Measurements from ENCODE around the gene CCDC78.

Gene CCDC78

DNA sequence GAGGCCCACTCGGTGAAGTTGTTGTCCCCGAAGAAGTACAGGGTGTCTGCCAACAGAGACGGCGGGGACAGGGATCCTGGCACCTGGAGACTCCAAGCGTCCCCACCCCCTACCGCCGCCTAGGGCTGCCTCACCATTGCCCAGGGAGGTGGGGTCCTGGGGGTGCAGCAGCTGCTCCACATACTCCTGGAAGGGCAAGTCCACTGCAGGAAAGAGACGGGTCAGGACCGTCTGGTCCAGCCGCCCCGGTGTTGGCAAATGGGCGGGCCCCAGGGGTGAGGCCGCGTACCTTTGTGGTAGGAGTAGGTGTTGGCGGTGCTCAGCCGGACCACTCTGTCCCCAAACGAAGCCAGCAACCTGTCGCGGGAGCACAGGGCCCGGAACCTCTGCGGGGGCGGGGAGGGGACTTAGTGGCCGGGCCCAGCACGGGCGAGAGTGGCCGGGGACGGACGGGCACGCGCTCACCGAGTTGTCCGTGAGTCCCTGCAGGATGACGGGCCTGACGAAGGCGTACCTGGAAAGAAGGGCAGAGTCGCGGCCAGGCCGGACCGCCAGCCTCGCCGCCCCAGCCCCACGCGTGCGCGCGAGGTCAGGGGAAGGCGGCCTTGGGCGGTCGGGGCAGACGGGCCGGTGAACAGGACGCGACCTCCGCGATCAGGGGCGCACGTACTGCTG lies 42.7 kb downstream of the CCDC78 start:
- H3K9me2 ChIP-seq (replicated peaks; ENCODE audit: low read depth, low read length), result no peaks in the 10 kb centered on the region
- H3K9ac ChIP-seq (ENCODE audit: low read depth, low read length, poor library complexity, severe bottlenecking), result no peak overlapping the region
- peaks cover 16% of the 10 kb centered on the region; the same call in 1 of the 2 replicates for H3K79me2 ChIP-seq (ENCODE audit: insufficient read depth, low read length)
- H3K27me3 ChIP-seq (ENCODE audit: insufficient read depth, low read length, poor library complexity, severe bottlenecking), result no peaks in the 10 kb centered on the region
- H3K4me2 ChIP-seq (ENCODE audit: low read depth, low read length, poor library complexity, severe bottlenecking), result no peak overlapping the region
- peaks cover 4% of the 10 kb centered on the region for H3K4me1 ChIP-seq (ENCODE audit: insufficient read depth, low read length, poor library complexity, severe bottlenecking)
- H3K4me3 ChIP-seq (ENCODE audit: low read length, poor library complexity, severe bottlenecking), result no peak overlapping the region
- no peak overlapping the region for H2AFZ ChIP-seq (ENCODE audit: low read length)
- no peaks in the 10 kb centered on the region for H3K36me3 ChIP-seq (ENCODE audit: insufficient read depth, low read length)
- no peaks in the 10 kb centered on the region for H3K9me3 ChIP-seq (ENCODE audit: insufficient read depth, low read depth, low read length)
- no peaks in the 10 kb centered on the region for H3F3A ChIP-seq (ENCODE audit: low read depth)
- peaks cover 2% of the 10 kb centered on the region for H4K20me1 ChIP-seq (ENCODE audit: insufficient read depth, low read length, poor library complexity, severe bottlenecking)
- TF ChIP-seq EZH2phosphoT487 (IDR thresholded peaks at IDR 0.05; ENCODE audit: borderline replicate concordance), result no peak
- no peak for TF ChIP-seq CTCF (conservative IDR thresholded peaks at IDR 0.05; ENCODE audit: low read length)

DNA sequence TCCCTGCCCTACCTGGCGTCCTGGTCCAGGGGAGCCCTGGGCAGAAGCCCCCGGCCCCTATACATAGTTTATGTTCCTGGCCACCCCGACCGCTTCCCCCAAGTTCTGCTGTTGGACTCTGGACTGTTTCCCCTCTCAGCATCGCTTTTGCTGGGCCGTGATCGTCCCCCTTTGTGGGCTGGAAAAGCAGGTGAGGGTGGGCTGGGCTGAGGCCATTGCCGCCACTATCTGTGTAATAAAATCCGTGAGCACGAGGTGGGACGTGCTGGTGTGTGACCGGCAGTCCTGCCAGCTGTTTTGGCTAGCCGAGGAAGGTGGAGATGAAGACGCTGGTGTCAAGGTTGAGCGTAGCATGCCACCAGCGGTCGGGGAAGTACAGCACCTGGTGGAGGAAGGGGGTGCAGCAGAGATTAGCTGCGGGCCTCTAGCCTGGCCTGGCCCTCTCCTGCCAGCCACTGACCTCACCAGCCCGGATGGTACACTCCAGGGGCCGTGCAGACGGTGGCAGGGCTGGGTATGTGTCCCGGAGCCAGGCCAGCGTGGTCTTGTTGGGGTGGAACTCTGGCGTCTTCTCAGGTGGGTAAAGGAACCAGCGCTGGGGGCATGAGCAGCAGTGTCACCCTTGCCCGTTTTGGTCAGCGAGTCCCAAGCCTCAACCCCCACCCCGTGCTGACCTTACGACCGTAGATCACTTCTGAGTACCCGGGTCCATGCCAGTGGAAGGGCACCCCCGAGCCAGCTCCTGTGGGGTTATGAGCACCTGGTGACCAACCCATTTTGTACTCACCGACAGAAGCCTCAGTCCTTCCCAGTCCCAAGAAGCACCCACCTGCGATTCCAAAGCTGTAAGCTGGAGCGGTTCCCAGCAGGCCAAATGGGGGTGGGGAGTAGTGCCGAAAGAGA lies 43.5 kb downstream of the CCDC78 start:
- H3K4me3 ChIP-seq (ENCODE audit: low read length, poor library complexity, severe bottlenecking), result no peak overlapping the region
- no peak overlapping the region for H2AFZ ChIP-seq (ENCODE audit: low read length)
- no peaks in the 10 kb centered on the region for H3F3A ChIP-seq (ENCODE audit: low read depth)
- no peak overlapping the region for H3K4me2 ChIP-seq (ENCODE audit: low read depth, low read length, poor library complexity, severe bottlenecking)
- H3K36me3 ChIP-seq (ENCODE audit: insufficient read depth, low read length), result no peaks in the 10 kb centered on the region
- no peak for TF ChIP-seq EZH2phosphoT487 (IDR thresholded peaks at IDR 0.05; ENCODE audit: borderline replicate concordance)
- no peak for TF ChIP-seq CTCF (conservative IDR thresholded peaks at IDR 0.05; ENCODE audit: low read length)
- no peaks in the 10 kb centered on the region for H3K9me2 ChIP-seq (replicated peaks; ENCODE audit: low read depth, low read length)
- H3K9me3 ChIP-seq (ENCODE audit: insufficient read depth, low read depth, low read length), result no peaks in the 10 kb centered on the region
- H3K4me1 ChIP-seq (ENCODE audit: insufficient read depth, low read length, poor library complexity, severe bottlenecking), result peaks cover 4% of the 10 kb centered on the region
- H3K27me3 ChIP-seq (ENCODE audit: insufficient read depth, low read length, poor library complexity, severe bottlenecking), result no peaks in the 10 kb centered on the region
- H4K20me1 ChIP-seq (ENCODE audit: insufficient read depth, low read length, poor library complexity, severe bottlenecking), result peaks cover 2% of the 10 kb centered on the region
- H3K9ac ChIP-seq (ENCODE audit: low read depth, low read length, poor library complexity, severe bottlenecking), result no peak overlapping the region
- H3K79me2 ChIP-seq (ENCODE audit: insufficient read depth, low read length), result peaks cover 16% of the 10 kb centered on the region; the same call in 1 of the 2 replicates

- Histone ChIP-seq H3K9ac (ENCODE audit: low read depth, low read length, poor library complexity, severe bottlenecking) (peak overlapping the region; percentile 76), H3K4me2 (ENCODE audit: low read depth, low read length, poor library complexity, severe bottlenecking) (peak overlapping the region; percentile 73), H3K4me3 (ENCODE audit: low read length, poor library complexity, severe bottlenecking) (peak overlapping the region; percentile 82), H2AFZ (ENCODE audit: low read length) (no peak overlapping the region), H3K4me1 (ENCODE audit: insufficient read depth, low read length, poor library complexity, severe bottlenecking) (peaks cover 4% of the 10 kb centered on the region), H3K27me3 (ENCODE audit: insufficient read depth, low read length, poor library complexity, severe bottlenecking) (no peaks in the 10 kb centered on the region), H3F3A (ENCODE audit: low read depth) (no peaks in the 10 kb centered on the region), H3K79me2 (ENCODE audit: insufficient read depth, low read length) (peaks cover 16% of the 10 kb centered on the region; the same call in 1 of the 2 replicates), H3K9me2 (replicated peaks; ENCODE audit: low read depth, low read length) (no peaks in the 10 kb centered on the region), H3K36me3 (ENCODE audit: insufficient read depth, low read length) (no peaks in the 10 kb centered on the region), H4K20me1 (ENCODE audit: insufficient read depth, low read length, poor library complexity, severe bottlenecking) (peaks cover 2% of the 10 kb centered on the region), H3K9me3 (ENCODE audit: insufficient read depth, low read depth, low read length) (no peaks in the 10 kb centered on the region)
- TF ChIP-seq CTCF (conservative IDR thresholded peaks at IDR 0.05; ENCODE audit: low read length), result no peak
- TF ChIP-seq EZH2phosphoT487 (IDR thresholded peaks at IDR 0.05; ENCODE audit: borderline replicate concordance), result no peak
These were observed 44.4 kb downstream of the CCDC78 start for GRCh38 chr16:681746-682427.
